ENCODE data around the gene CCR6. TPM values are rescaled to one million over a fixed set of nuclear protein-coding genes. Genes with fewer than 3 reads are reported as not detected.

CCR6 gene
- total RNA-seq, 1 experiment from 2014 or later: not detected

DNA sequence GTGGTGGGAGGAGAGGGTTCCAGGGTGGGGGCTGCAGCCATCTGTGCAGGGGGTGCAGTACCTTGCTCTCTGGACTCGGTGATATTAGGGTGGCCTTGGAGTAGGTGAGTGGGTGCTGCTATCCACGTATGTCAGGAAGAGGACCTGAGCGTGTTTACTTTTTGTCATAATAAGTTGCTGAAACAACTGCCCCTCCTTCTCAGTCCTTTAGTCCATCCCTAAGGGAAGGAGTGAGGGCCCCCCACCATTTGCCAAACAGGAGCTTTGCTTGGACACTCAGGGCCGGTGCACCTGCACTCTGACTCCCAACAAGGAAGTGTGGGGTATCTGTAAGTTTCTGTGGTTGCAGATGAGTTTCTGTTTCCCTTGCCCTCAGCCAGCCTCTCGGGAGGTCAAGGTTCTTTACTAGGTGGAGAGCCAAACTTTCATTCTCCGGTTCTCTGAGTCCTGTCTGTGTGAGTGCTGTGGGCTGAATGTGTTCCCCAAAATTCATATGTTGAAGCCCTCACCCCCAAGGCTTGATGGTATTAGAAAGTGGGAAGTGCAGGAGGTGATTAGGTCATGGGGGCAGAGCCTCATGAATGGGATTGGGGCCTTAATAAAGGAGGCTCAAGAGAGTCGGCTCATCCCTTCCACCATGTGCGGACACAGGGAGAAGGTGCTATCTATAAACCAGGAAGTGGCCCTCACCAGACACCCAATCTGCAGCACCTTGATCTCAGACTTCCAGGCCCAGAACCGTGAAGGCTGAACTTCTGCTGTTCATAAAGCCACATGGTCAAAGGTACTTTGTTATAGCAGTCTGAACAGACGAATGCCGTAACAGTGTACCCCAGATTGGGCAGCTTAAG, 19.6 kb upstream of the CCR6 start:
- H3K4me1 Mint-ChIP-seq: peaks cover 10 to 12% of the 10 kb centered on the region in 2 experiments
- no peak for DNase-seq
- no CpG with 5 or more reads among the region's 11 CpGs for WGBS (ENCODE audit: extremely low coverage, insufficient read length, low lambda C conversion rate)

More for the DNA sequence above, 19.6 kb upstream of the CCR6 start:
- Histone ChIP-seq H3K79me1 (ENCODE audit: insufficient read depth, low read depth, low read length, poor library complexity, severe bottlenecking) (no peaks in the 10 kb centered on the region), H2BK5ac (ENCODE audit: insufficient read length, low read length) (no peak overlapping the region), H4K5ac (ENCODE audit: insufficient read length, low read depth, low read length) (no peak overlapping the region), H4K20me1 (ENCODE audit: control insufficient read depth, insufficient read depth, insufficient read length) (no peaks in the 10 kb centered on the region), H3K4me2 (ENCODE audit: insufficient read depth, insufficient read length, low read length) (no peak overlapping the region), H4K91ac (ENCODE audit: insufficient read length, low read depth, low read length) (no peak overlapping the region), H3T11ph (ENCODE audit: low read length) (no peak overlapping the region), H2AK5ac (ENCODE audit: insufficient read length, low read length) (no peak overlapping the region), H2BK12ac (ENCODE audit: insufficient read length, low read depth, low read length) (no peak overlapping the region), H3K27me3 (ENCODE audit: insufficient read depth, low read length) (no peaks in the 10 kb centered on the region), H3K14ac (ENCODE audit: insufficient read depth, low read length) (no peak overlapping the region), H3K4me1 (ENCODE audit: insufficient read depth, low read length) (no peaks in the 10 kb centered on the region; the same call in 1 of the 2 replicates), H3K9ac (ENCODE audit: extremely low read depth, insufficient read length, low read length) (no peak overlapping the region), H3K9me3 (ENCODE audit: control insufficient read depth, low read depth, low read length) (no peaks in the 10 kb centered on the region), H3K56ac (ENCODE audit: insufficient read length, low read depth, low read length) (no peak overlapping the region), H4K8ac (replicated peaks; ENCODE audit: insufficient read length, low read depth, low read length) (no peak overlapping the region), H2BK15ac (ENCODE audit: low read depth, low read length) (no peak overlapping the region), H2BK20ac (ENCODE audit: low read depth, low read length, poor library complexity, severe bottlenecking) (no peak overlapping the region), H3K79me2 (ENCODE audit: insufficient read depth, low read length) (no peaks in the 10 kb centered on the region), H2AFZ (ENCODE audit: low read length) (no peak overlapping the region), H3K18ac (ENCODE audit: insufficient read length, low read depth, low read length) (no peak overlapping the region), H2BK120ac (ENCODE audit: low read depth, low read length, poor library complexity, severe bottlenecking) (no peak overlapping the region), H3K23ac (ENCODE audit: insufficient read length, low read depth, low read length) (no peak overlapping the region), H3K4ac (ENCODE audit: low read depth, low read length) (no peak overlapping the region), H3K27ac (ENCODE audit: insufficient read length, low read depth, low read length) (no peak overlapping the region), H3K23me2 (ENCODE audit: insufficient read length, low read depth, low read length, poor library complexity, severe bottlenecking) (no peaks in the 10 kb centered on the region)
- peaks cover 0 to 2% of the 10 kb centered on the region in 2 experiments; a peak in 1 of 5 replicates for H3K9me3 Mint-ChIP-seq
- no peaks in the 10 kb centered on the region; the same call in none of the 2 replicates for H3K27me3 Mint-ChIP-seq (ENCODE audit: low read depth)
- no peaks in the 10 kb centered on the region for H3K36me3 Mint-ChIP-seq (ENCODE audit: insufficient read depth in 1 of 3, low read depth in 3 of 3)
- H3K27ac Mint-ChIP-seq: no peak overlapping the region
- no peak overlapping the region for H3K4me3 Mint-ChIP-seq
- TF ChIP-seq CTCF (conservative IDR thresholded peaks at IDR 0.05): no peak
